ENCODE measurements around the gene ERMP1.

The ERMP1 gene

DNA sequence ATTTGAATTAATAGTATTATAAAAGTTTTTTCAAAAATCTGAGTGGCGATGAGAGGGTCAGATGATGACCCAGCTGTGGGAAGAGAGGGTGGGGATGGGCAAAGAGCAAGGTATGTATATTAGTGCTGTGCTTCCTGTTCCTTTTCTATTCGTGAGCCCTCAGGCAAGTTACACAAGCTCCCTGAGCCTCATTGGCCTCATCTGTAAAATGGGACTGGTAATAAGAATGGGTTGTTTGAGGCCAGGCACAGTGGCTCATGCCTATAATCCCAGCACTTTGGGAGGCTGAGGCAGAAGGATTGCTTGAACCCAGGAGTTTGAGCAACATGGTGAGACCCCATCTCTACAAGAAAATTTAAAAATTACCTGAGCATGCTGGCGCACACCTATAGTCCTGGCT lies 33.8 kb upstream of the ERMP1 start:
- no peak for DNase-seq (ENCODE audit: low read depth)
- H3K4me3 ChIP-seq (ENCODE audit: low read depth, low read length): no peak overlapping the region
- TF ChIP-seq, protein P1, sequence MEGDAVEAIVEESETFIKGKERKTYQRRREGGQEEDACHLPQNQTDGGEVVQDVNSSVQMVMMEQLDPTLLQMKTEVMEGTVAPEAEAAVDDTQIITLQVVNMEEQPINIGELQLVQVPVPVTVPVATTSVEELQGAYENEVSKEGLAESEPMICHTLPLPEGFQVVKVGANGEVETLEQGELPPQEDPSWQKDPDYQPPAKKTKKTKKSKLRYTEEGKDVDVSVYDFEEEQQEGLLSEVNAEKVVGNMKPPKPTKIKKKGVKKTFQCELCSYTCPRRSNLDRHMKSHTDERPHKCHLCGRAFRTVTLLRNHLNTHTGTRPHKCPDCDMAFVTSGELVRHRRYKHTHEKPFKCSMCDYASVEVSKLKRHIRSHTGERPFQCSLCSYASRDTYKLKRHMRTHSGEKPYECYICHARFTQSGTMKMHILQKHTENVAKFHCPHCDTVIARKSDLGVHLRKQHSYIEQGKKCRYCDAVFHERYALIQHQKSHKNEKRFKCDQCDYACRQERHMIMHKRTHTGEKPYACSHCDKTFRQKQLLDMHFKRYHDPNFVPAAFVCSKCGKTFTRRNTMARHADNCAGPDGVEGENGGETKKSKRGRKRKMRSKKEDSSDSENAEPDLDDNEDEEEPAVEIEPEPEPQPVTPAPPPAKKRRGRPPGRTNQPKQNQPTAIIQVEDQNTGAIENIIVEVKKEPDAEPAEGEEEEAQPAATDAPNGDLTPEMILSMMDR (IDR thresholded peaks at IDR 0.05; ENCODE audit: control insufficient read depth, extremely low read depth, insufficient read depth): no peak

DNA sequence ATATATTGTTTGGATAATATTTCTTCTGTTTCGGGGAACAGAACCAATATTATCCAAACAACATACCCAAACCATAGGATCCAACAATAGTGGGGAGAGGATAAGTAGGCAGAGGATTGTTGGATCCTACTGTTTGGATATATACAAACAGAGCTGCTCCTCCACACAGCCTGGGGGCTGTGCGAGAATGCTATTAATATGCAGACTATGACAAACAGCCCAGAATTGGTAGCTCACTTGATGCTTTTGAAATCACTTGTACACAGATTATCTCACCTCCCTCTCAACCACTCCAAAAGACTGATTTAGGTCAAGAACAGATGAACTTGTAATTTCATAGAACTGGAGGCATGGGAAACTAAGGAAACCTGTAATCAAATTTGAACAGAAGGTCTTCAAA lies 33.4 kb upstream of the ERMP1 start:
- TF ChIP-seq, protein P1 (IDR thresholded peaks at IDR 0.05; ENCODE audit: control insufficient read depth, extremely low read depth, insufficient read depth): no peak
- DNase-seq (ENCODE audit: low read depth): no peak
- no peak overlapping the region for H3K4me3 ChIP-seq (ENCODE audit: low read depth, low read length)

DNA sequence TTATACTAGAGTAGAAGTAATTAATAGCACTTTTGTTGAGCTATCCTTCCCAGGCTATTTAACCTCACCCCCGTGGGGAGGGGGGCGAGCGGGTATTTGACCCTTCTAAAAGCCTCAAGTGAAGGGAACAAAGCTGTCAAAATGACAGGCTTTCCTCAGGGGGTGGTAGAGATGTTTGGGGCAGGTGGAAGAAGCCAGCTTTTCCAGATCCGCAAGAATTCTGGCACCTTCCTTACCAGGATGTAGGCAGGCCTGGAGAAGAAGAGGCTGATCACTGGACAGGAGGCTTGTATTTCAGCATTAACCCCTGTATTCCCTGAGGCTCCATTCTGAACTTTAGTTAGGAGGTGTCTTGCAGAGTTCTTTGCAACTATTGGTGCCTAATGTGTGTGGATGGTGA lies 31.5 kb upstream of the ERMP1 start:
- DNase-seq (ENCODE audit: low read depth): no peak
- TF ChIP-seq, protein P1 (IDR thresholded peaks at IDR 0.05; ENCODE audit: control insufficient read depth, extremely low read depth, insufficient read depth): no peak
- H3K4me3 ChIP-seq (ENCODE audit: low read depth, low read length): no peak overlapping the region

DNA sequence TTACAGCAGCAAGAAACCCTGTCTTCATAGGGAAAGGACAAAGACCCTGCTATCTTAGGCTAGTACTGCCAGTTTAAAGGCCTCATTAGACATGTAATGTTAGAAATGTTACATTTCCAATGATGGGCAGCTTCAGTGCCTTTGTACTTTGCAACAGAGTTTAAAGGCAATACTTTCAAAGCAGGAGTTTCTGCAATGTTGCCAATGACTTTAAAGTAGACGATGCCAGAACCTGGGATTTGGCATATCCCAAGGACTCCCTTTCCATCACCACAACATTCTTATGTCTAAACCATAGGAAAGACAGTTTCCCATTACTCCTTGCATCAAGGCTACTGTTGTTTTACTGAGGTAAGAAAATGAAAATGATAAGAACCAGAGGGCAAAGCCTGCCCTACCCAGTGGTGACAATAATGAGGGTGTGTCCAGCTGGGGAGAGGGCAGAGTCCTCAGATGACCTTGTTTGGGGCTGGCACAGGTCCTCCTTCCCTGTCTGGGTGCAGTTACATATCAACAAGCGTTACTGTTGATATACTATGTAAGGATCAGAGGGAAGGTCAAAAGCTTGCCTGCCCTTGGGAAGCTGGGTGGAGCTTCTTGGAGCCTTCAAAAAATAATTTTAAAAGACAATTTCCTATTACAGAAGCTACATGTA lies 30.3 kb upstream of the ERMP1 start:
- DNase-seq (ENCODE audit: low read depth): no peak
- TF ChIP-seq, protein P1 (IDR thresholded peaks at IDR 0.05; ENCODE audit: control insufficient read depth, extremely low read depth, insufficient read depth): no peak
- no peak overlapping the region for H3K4me3 ChIP-seq (ENCODE audit: low read depth, low read length)

DNA sequence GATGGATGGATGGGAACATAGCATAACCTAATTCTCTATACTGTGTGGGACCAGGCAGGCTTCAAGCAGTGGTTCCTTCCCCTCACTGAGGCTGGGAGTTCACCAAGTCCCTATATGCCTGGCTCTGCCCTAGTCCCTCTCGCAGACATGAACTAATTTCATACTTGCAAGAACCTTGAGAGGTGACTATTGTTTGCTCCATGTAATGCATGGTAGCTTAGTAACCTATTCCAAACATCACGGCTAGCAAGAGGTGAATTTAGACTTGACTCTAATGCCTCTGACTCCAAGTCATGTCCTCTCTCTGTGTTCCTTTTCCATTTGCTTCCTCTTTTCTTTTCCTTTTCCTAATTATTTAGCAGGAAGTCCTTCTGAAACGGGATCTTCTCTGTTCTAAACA lies 25.9 kb upstream of the ERMP1 start:
- TF ChIP-seq, protein P1 (IDR thresholded peaks at IDR 0.05; ENCODE audit: control insufficient read depth, extremely low read depth, insufficient read depth): no peak
- no peak overlapping the region for H3K4me3 ChIP-seq (ENCODE audit: low read depth, low read length)
- no peak for DNase-seq (ENCODE audit: low read depth)

DNA sequence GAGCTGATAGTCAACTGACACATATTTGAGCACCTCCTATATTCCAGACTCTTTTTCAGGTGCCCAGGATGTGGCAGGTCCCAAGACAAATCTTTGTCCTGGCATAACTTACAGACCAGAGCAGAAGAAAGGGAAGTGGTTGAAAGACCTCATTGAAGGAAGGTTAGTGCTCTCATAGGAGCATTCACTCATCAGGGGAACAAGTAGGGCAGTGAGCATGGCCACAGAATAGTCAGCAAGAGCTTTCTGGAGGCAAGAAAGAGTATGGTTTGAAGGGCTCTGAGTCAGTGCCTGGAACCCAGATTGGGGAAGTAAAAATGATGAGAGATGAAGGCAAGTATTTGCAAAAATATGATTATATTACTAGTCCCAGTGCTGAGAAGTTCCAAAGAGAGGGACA lies 25.0 kb upstream of the ERMP1 start:
- TF ChIP-seq, protein P1 (IDR thresholded peaks at IDR 0.05; ENCODE audit: control insufficient read depth, extremely low read depth, insufficient read depth): no peak
- no peak overlapping the region for H3K4me3 ChIP-seq (ENCODE audit: low read depth, low read length)
- DNase-seq (ENCODE audit: low read depth): no peak
